Measurements from ENCODE around the gene RHOBTB3. TPM values are rescaled to one million over a fixed set of nuclear protein-coding genes. Genes with fewer than 3 reads are reported as not detected.

RHOBTB3 gene
- total and polyA plus RNA-seq, 10 of the 15 experiments (the other 5 are each of a cell fraction or from before 2014, with no cell fraction given): 3.6 to 42.8 (median 8.4) TPM

GRCh38 chr5:95838001-95838520, 106.9 kb downstream of the RHOBTB3 start:
- peaks cover 4% of the 10 kb centered on the region for H3K79me2 ChIP-seq (ENCODE audit: control insufficient read depth, insufficient read depth, low read length)
- H3K36me3 ChIP-seq (ENCODE audit: control insufficient read depth in 2 of 2, insufficient read depth in 2 of 2, low read length in 1 of 2): no peaks in the 10 kb centered on the region
- H3K27me3 ChIP-seq (replicated peaks in 1 of 2; ENCODE audit: control insufficient read depth in 2 of 2, insufficient read depth in 2 of 2, low read length in 1 of 2): no peaks in the 10 kb centered on the region
- BruUV-seq (replicated peaks): no TSS peak
- no peaks in the 10 kb centered on the region for H4K20me1 ChIP-seq (ENCODE audit: control insufficient read depth, insufficient read depth)
- ChIA-PET RAD21 (ENCODE audit: unreplicated experiment) (interaction anchor here (0.6 to 11.7 kb wide), 3 partner anchors 18 to 462 kb away, joined by 3 to 186 read pairs (median 19); partner anchors contain the start of gene GLRX), CTCF (interaction anchor here (2.0 to 17.6 kb wide), 7 partner anchors 7 to 174 kb away, joined by 7 to 653 read pairs (median 9); partner anchors contain the start of gene GLRX), POLR2A (interaction anchor here (0.7 to 1.5 kb wide), 6 partner anchors 15 to 96 kb away, joined by 3 to 6 read pairs (median 3); partner anchors contain the start of gene GLRX), SMC1A (ENCODE audit: uncharacterized antibody, unreplicated experiment) (interaction anchor here (0.7 to 21.9 kb wide), 7 partner anchors 9 to 191 kb away, joined by 3 to 622 read pairs (median 6); partner anchors contain the start of genes GLRX and RFESD)
- no peak overlapping the region for H2AFZ ChIP-seq (ENCODE audit: control insufficient read depth, low read depth, low read length)
- intact Hi-C loops (cut with micrococcal nuclease; ENCODE audit: unreplicated experiment): loop anchor here (5.0 kb wide), 1 partner anchor 106 kb away; the partner anchor contains the start of gene RHOBTB3
- no peak overlapping the region for H3K9ac ChIP-seq (ENCODE audit: control insufficient read depth, insufficient read depth, low read length)
- in situ Hi-C loops (cut with MboI): no loop called here
- no peak overlapping the region for H3K4me2 ChIP-seq (ENCODE audit: control insufficient read depth, insufficient read depth)
- DNase-seq (ENCODE audit: low read depth, low spot score) (no peak), FAIRE-seq (no peak), ATAC-seq (no peak)
- H3K9me3 ChIP-seq (replicated peaks; ENCODE audit: control insufficient read depth, insufficient read depth, low read length): no peaks in the 10 kb centered on the region
- WGBS (ENCODE audit: insufficient coverage, insufficient replicate concordance, low lambda C conversion rate, missing lambda C conversion rate): 96% methylated on average over 8 of the region's 8 CpGs
- H3K4me1 ChIP-seq (ENCODE audit: control insufficient read depth, insufficient read depth, low read length): peaks cover 36% of the 10 kb centered on the region
- H3K27ac ChIP-seq (ENCODE audit: control insufficient read depth, insufficient read depth): no peak overlapping the region
- no peak overlapping the region for H3K4me3 ChIP-seq
- TF ChIP-seq IKZF2 (IDR thresholded peaks at IDR 0.05) (no peak), BACH1 (IDR thresholded peaks at IDR 0.05; ENCODE audit: borderline replicate concordance) (no peak), ZBTB33 (IDR thresholded peaks at IDR 0.05) (no peak), PAX5 (IDR thresholded peaks at IDR 0.05; ENCODE audit: borderline replicate concordance, low read depth, low read length) (no peak), LARP7 (IDR thresholded peaks at IDR 0.05) (no peak), SPI1 (IDR thresholded peaks at IDR 0.05; ENCODE audit: borderline replicate concordance, insufficient read depth, low read depth, low read length) (no peak), SP1 (IDR thresholded peaks at IDR 0.05; ENCODE audit: low read depth, low read length) (no peak), JUND (IDR thresholded peaks at IDR 0.05; ENCODE audit: low read depth, low read length) (no peak), BCLAF1 (IDR thresholded peaks at IDR 0.05) (no peak), USF1 (IDR thresholded peaks at IDR 0.05; ENCODE audit: borderline replicate concordance, extremely low read length, insufficient read depth, low read depth, low read length) (no peak), NRF1 (conservative IDR thresholded peaks at IDR 0.05; ENCODE audit: low read depth, low read length) (no peak), ZSCAN29 (IDR thresholded peaks at IDR 0.05) (no peak), TBL1XR1 (IDR thresholded peaks at IDR 0.05; ENCODE audit: low read depth, low read length) (no peak), CBX5 (IDR thresholded peaks at IDR 0.05; ENCODE audit: low read depth) (no peak)
